ENCODE measurements around the gene MX2.

GRCh38 chr21:41433566-41433965 is 71.7 kb downstream of the MX2 start:
- TF ChIP-seq CTCF (IDR thresholded peaks at IDR 0.05) (no peak), EZH2 (IDR thresholded peaks at IDR 0.05; ENCODE audit: borderline replicate concordance, insufficient read depth, low read depth, low read length, poor library complexity, severe bottlenecking) (no peak)

All from B cell (primary cell).